Astrocyte (in vitro differentiated cells and primary cell): Measurements from ENCODE around the gene DPH1. TPM values are rescaled to one million over a fixed set of nuclear protein-coding genes. Genes with fewer than 3 reads are reported as not detected.
A peak's percentile ranks its signal among the peaks of the same experiment; 100 is the strongest.

Source experiments
- DNase-seq: peaks from one replicate; pipeline ENCODE4 v3.0.0-alpha.2; 2010; ENCODE audit warnings: low read depth
- FAIRE-seq: peaks from 2 replicates; lab custom pipeline; 2011; peaks lifted over from hg19 to GRCh38; lab: Jason Lieb, UNC
- H2AFZ ChIP-seq: 2 replicates; pipeline ENCODE4 v1.6.0; 2012; ENCODE audit warnings: low read depth, low read length, inconsistent platforms
- H3K27ac ChIP-seq: 2 replicates; pipeline ENCODE4 v1.5.1; 2011; ENCODE audit warnings: low read depth, low read length, inconsistent platforms
- H3K27me3 ChIP-seq: 2 replicates; pipeline ENCODE4 v1.6.0; 2011; ENCODE audit warnings: low read length, inconsistent platforms; ENCODE audit not compliant: insufficient read depth
- H3K36me3 ChIP-seq: 2 replicates; pipeline ENCODE4 v1.5.1; 2011; ENCODE audit warnings: low read length, inconsistent platforms; ENCODE audit not compliant: insufficient read depth
- H3K4me1 ChIP-seq: 2 replicates; pipeline ENCODE4 v1.5.1; 2011; ENCODE audit warnings: low read length, inconsistent platforms; ENCODE audit not compliant: insufficient read depth
- H3K4me2 ChIP-seq: 2 replicates; pipeline ENCODE4 v1.6.0; 2012; ENCODE audit warnings: low read length, inconsistent platforms
- H3K4me3 ChIP-seq: 2 replicates; pipeline ENCODE4 v1.5.1; 2011; ENCODE audit warnings: low read depth, mild to moderate bottlenecking, low read length, inconsistent platforms; ENCODE audit not compliant: insufficient read depth
- H3K79me2 ChIP-seq: 2 replicates; pipeline ENCODE4 v1.6.0; 2012; ENCODE audit warnings: mild to moderate bottlenecking, low read length, inconsistent platforms; ENCODE audit not compliant: insufficient read depth
- H3K9ac ChIP-seq: 2 replicates; pipeline ENCODE4 v1.6.0; 2012; ENCODE audit warnings: mild to moderate bottlenecking, low read length, inconsistent platforms
- H3K9me3 ChIP-seq: 2 replicates; pipeline ENCODE4 v1.5.1; 2012; ENCODE audit warnings: low read depth, mild to moderate bottlenecking, low read length, inconsistent platforms; ENCODE audit not compliant: insufficient read depth
- H4K20me1 ChIP-seq: 2 replicates; pipeline ENCODE4 v1.6.0; 2012; ENCODE audit warnings: low read length, inconsistent platforms; ENCODE audit not compliant: insufficient read depth
- H3K27ac Mint-ChIP-seq: one replicate; pipeline ENCODE4 v1.8.0; 2021; ENCODE audit warnings: mild to moderate bottlenecking, mixed read lengths; ENCODE audit not compliant: unreplicated experiment
- H3K27me3 Mint-ChIP-seq: one replicate; pipeline ENCODE4 v1.8.0; 2021; ENCODE audit warnings: low read depth, mixed read lengths; ENCODE audit not compliant: unreplicated experiment
- H3K36me3 Mint-ChIP-seq: one replicate; pipeline ENCODE4 v1.8.0; 2021; ENCODE audit warnings: low read depth, mixed read lengths; ENCODE audit not compliant: unreplicated experiment
- H3K4me1 Mint-ChIP-seq: one replicate; pipeline ENCODE4 v1.8.0; 2021; ENCODE audit warnings: low read depth, mixed read lengths; ENCODE audit not compliant: unreplicated experiment
- H3K4me3 Mint-ChIP-seq: one replicate; pipeline ENCODE4 v1.8.0; 2021; ENCODE audit warnings: mild to moderate bottlenecking, moderate library complexity, mixed read lengths; ENCODE audit not compliant: unreplicated experiment
- H3K9me3 Mint-ChIP-seq: one replicate; pipeline ENCODE4 v1.8.0; 2021; ENCODE audit warnings: mild to moderate bottlenecking, mixed read lengths; ENCODE audit not compliant: unreplicated experiment
- CTCF ChIP-seq: IDR thresholded peaks from 2 replicates; pipeline ENCODE4 v1.5.1; 2011; ENCODE audit warnings: low read depth, mild to moderate bottlenecking, inconsistent platforms, low read length, moderate library complexity; ENCODE audit not compliant: insufficient read depth
- EZH2 ChIP-seq: IDR thresholded peaks from 2 replicates; pipeline ENCODE4 v1.6.1; 2012; ENCODE audit warnings: mild to moderate bottlenecking, low read length, inconsistent platforms; ENCODE audit not compliant: insufficient read depth
- total RNA-seq: library from RNA; stranded (reverse); gene quantifications from 2 replicates; pipeline ENCODE4 v1.2.1, GENCODE V29; 2021

Gene DPH1
- total RNA-seq, 1 donor from 2014 or later = 25.8 TPM

- TF ChIP-seq EZH2 (no peak), CTCF (no peak)
- no peaks in the 10 kb centered on the region for H4K20me1 ChIP-seq
- Mint-ChIP-seq H3K27me3 (peaks cover 69% of the 10 kb centered on the region), H3K4me1 (no peaks in the 10 kb centered on the region), H3K27ac (no peak overlapping the region), H3K9me3 (no peaks in the 10 kb centered on the region), H3K4me3 (peak overlapping the region; percentile 35), H3K36me3 (no peaks in the 10 kb centered on the region)
- DNase-seq (no peak), FAIRE-seq (no peak)
- no peaks in the 10 kb centered on the region for H3K9me3 ChIP-seq
- no peak overlapping the region for H3K4me2 ChIP-seq
- H3K27me3 ChIP-seq = peaks cover 63% of the 10 kb centered on the region
- H3K9ac ChIP-seq = no peak overlapping the region
- no peaks in the 10 kb centered on the region for H3K79me2 ChIP-seq
- no peak overlapping the region for H3K4me3 ChIP-seq
- peaks cover 5% of the 10 kb centered on the region for H3K4me1 ChIP-seq
- no peak overlapping the region for H2AFZ ChIP-seq
- H3K27ac ChIP-seq = no peak overlapping the region
- no peaks in the 10 kb centered on the region for H3K36me3 ChIP-seq
These were observed 10.2 kb upstream of the DPH1 start for GRCh38 chr17:2019723-2020122.

GRCh38 chr17:2020721-2021120 lies 9.2 kb upstream of the DPH1 start:
- H3K4me3 Mint-ChIP-seq = no peak overlapping the region
- DNase-seq (no peak), FAIRE-seq (no peak)
- Histone ChIP-seq H3K9ac (no peak overlapping the region), H3K9me3 (no peaks in the 10 kb centered on the region), H3K79me2 (no peaks in the 10 kb centered on the region), H3K27ac (no peak overlapping the region), H3K4me1 (peaks cover 13% of the 10 kb centered on the region), H3K4me2 (no peak overlapping the region), H3K36me3 (no peaks in the 10 kb centered on the region), H4K20me1 (no peaks in the 10 kb centered on the region), H2AFZ (no peak overlapping the region), H3K27me3 (peaks cover 68% of the 10 kb centered on the region), H3K4me3 (no peak overlapping the region)
- H3K9me3 Mint-ChIP-seq = no peaks in the 10 kb centered on the region
- H3K27me3 Mint-ChIP-seq = peaks cover 61% of the 10 kb centered on the region
- no peaks in the 10 kb centered on the region for H3K36me3 Mint-ChIP-seq
- no peak overlapping the region for H3K27ac Mint-ChIP-seq
- H3K4me1 Mint-ChIP-seq = no peaks in the 10 kb centered on the region
- TF ChIP-seq CTCF (no peak), EZH2 (no peak)

- Histone ChIP-seq H3K9me3 (no peaks in the 10 kb centered on the region), H4K20me1 (no peaks in the 10 kb centered on the region), H3K4me2 (no peak overlapping the region), H3K4me1 (peaks cover 16% of the 10 kb centered on the region), H3K27me3 (peaks cover 62% of the 10 kb centered on the region), H3K79me2 (no peaks in the 10 kb centered on the region), H3K27ac (no peak overlapping the region), H3K9ac (no peak overlapping the region), H2AFZ (no peak overlapping the region), H3K36me3 (no peaks in the 10 kb centered on the region), H3K4me3 (no peak overlapping the region)
- TF ChIP-seq CTCF = no peak
- TF ChIP-seq EZH2 = no peak
- no peak for FAIRE-seq
- Mint-ChIP-seq H3K4me3 (no peak overlapping the region), H3K36me3 (no peaks in the 10 kb centered on the region), H3K27ac (no peak overlapping the region), H3K9me3 (peaks cover 3% of the 10 kb centered on the region), H3K4me1 (no peaks in the 10 kb centered on the region), H3K27me3 (peaks cover 58% of the 10 kb centered on the region)
- DNase-seq = no peak
These were observed 7.2 kb upstream of the DPH1 start for GRCh38 chr17:2022647-2023240.
